ENCODE measurements around the gene CTXND1. TPM values are rescaled to one million over a fixed set of nuclear protein-coding genes. Genes with fewer than 3 reads are reported as not detected.
"Not testable (repeated sequence)": the region's sequence is repeated elsewhere in the genome, so short reads cannot be mapped to it uniquely, and the experiment has no call there.

The CTXND1 gene
- total RNA-seq, 4 donors from 2014 or later: 0.33 to 0.80 (median 0.56) TPM

GRCh38 chr15:80159811-80160569, 92.0 kb downstream of the CTXND1 start:
- DNase-seq (ENCODE audit: extremely low spot score): peak; percentile 90
- TF ChIP-seq EP300 (IDR thresholded peaks at IDR 0.05) (no peak), POLR2A (IDR thresholded peaks at IDR 0.05; ENCODE audit: low read depth) (no peak), POLR2AphosphoS5 (IDR thresholded peaks at IDR 0.05) (no peak)
- TF ChIP-seq, protein P1, sequence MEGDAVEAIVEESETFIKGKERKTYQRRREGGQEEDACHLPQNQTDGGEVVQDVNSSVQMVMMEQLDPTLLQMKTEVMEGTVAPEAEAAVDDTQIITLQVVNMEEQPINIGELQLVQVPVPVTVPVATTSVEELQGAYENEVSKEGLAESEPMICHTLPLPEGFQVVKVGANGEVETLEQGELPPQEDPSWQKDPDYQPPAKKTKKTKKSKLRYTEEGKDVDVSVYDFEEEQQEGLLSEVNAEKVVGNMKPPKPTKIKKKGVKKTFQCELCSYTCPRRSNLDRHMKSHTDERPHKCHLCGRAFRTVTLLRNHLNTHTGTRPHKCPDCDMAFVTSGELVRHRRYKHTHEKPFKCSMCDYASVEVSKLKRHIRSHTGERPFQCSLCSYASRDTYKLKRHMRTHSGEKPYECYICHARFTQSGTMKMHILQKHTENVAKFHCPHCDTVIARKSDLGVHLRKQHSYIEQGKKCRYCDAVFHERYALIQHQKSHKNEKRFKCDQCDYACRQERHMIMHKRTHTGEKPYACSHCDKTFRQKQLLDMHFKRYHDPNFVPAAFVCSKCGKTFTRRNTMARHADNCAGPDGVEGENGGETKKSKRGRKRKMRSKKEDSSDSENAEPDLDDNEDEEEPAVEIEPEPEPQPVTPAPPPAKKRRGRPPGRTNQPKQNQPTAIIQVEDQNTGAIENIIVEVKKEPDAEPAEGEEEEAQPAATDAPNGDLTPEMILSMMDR (IDR thresholded peaks at IDR 0.05): no peak
- intact Hi-C loops (cut with DNase I): no loop called here

GRCh38 chr15:80159301-80159700, 92.7 kb downstream of the CTXND1 start:
- TF ChIP-seq, protein P1 (IDR thresholded peaks at IDR 0.05): no peak
- no peak for TF ChIP-seq POLR2AphosphoS5 (IDR thresholded peaks at IDR 0.05)
- TF ChIP-seq EP300 (IDR thresholded peaks at IDR 0.05): no peak
- TF ChIP-seq POLR2A (IDR thresholded peaks at IDR 0.05; ENCODE audit: low read depth): no peak
- intact Hi-C loops (cut with DNase I): no loop called here
- WGBS: 78% methylated on average over 4 of the region's 5 CpGs

More at GRCh38 chr15:80159811-80160569, 92.0 kb downstream of the CTXND1 start:
- WGBS: 94% methylated on average over 9 of the region's 12 CpGs
- H3K4me1 ChIP-seq: peaks cover 0 to 17% (median 15%) of the 10 kb centered on the region in 4 donors
- no peak overlapping the region for H3K4me3 ChIP-seq
- no peaks in the 10 kb centered on the region for H3K9me3 ChIP-seq
- H3K27me3 ChIP-seq: no peaks in the 10 kb centered on the region
- peak overlapping the region in 1 of 4 donors; percentile 16 for H3K27ac ChIP-seq (replicated peaks in 1 of 4)
- H3K36me3 ChIP-seq: peaks cover 0 to 62% (median 47%) of the 10 kb centered on the region in 4 donors

GRCh38 chr15:80157215-80157614, 94.8 kb downstream of the CTXND1 start:
- Histone ChIP-seq H3K27ac (replicated peaks in 1 of 4) (no peak overlapping the region), H3K36me3 (peaks cover 0 to 35% (median 33%) of the 10 kb centered on the region in 4 donors), H3K4me3 (no peak overlapping the region), H3K27me3 (no peaks in the 10 kb centered on the region), H3K9me3 (no peaks in the 10 kb centered on the region), H3K4me1 (peaks cover 10 to 35% (median 32%) of the 10 kb centered on the region in 4 donors)
- DNase-seq (ENCODE audit: extremely low spot score): no peak
- intact Hi-C loops (cut with DNase I): no loop called here
- 96% methylated on average over 5 of the region's 5 CpGs for WGBS
- TF ChIP-seq POLR2A (IDR thresholded peaks at IDR 0.05; ENCODE audit: low read depth) (no peak), EP300 (IDR thresholded peaks at IDR 0.05) (no peak)
- TF ChIP-seq, protein P1 (IDR thresholded peaks at IDR 0.05): no peak

More at GRCh38 chr15:80159301-80159700, 92.7 kb downstream of the CTXND1 start:
- Histone ChIP-seq H3K4me1 (peaks cover 0 to 23% (median 19%) of the 10 kb centered on the region in 4 donors), H3K4me3 (no peak overlapping the region), H3K36me3 (peaks cover 0 to 55% (median 47%) of the 10 kb centered on the region in 4 donors), H3K27me3 (no peaks in the 10 kb centered on the region), H3K27ac (replicated peaks in 1 of 4) (no peak overlapping the region), H3K9me3 (no peaks in the 10 kb centered on the region)
- no peak for DNase-seq (ENCODE audit: extremely low spot score)

GRCh38 chr15:80156176-80156720, 95.8 kb downstream of the CTXND1 start:
- no peak for DNase-seq (ENCODE audit: extremely low spot score)
- WGBS: 92% methylated on average over 8 of the region's 8 CpGs
- no peak for TF ChIP-seq POLR2AphosphoS5 (IDR thresholded peaks at IDR 0.05)
- TF ChIP-seq EP300 (IDR thresholded peaks at IDR 0.05): no peak
- H3K4me1 ChIP-seq: peaks cover 10 to 45% (median 33%) of the 10 kb centered on the region in 4 donors
- no peak overlapping the region for H3K27ac ChIP-seq (replicated peaks in 1 of 4)
- peaks cover 0 to 27% (median 24%) of the 10 kb centered on the region in 4 donors for H3K36me3 ChIP-seq
- no peaks in the 10 kb centered on the region for H3K27me3 ChIP-seq
- no peaks in the 10 kb centered on the region for H3K9me3 ChIP-seq
- H3K4me3 ChIP-seq: no peak overlapping the region
- intact Hi-C loops (cut with DNase I): no loop called here

DNA sequence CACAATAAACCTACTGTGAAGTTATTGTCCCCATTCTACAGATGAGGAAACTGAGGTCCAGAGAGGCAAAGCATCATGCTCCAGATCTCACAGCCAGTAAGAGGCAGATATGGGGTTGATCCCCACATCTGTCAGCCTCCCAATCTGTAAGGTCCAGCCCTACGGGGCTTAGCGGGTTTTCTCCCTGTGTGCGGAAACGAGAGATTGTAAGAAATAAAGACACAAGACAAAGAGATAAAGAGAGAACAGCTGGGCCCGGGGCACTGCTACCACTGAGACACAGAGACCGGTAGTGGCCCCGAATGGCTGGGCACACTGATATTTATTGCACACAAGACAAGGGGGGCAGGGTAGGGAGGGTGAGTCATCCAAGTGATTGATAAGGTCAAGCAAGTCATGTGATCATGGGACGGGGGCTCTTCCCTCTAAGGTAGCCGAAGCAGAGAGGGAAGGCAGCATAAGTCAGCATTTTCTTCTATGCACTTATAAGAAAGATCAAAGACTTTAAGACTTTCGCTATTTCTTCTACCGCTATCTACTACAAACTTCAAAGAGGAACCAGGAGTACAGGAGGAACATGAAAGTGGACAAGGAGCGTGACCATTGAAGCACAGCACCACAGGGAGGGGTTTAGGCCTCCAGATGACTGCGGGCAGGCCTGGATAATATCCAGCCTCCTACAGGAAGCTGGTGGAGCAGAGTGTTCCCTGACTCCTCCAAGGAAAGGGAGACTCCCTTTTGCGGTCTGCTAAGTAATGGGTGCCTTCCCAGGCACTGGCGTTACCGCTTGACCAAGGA, 96.4 kb downstream of the CTXND1 start:
- Histone ChIP-seq H3K4me1 (peaks cover 10 to 40% (median 28%) of the 10 kb centered on the region in 4 donors), H3K27ac (replicated peaks in 1 of 4) (peak overlapping the region in 1 of 4 donors; percentile 6), H3K36me3 (peaks cover 0 to 22% (median 20%) of the 10 kb centered on the region in 4 donors)
- H3K4me3 ChIP-seq; DNase-seq (ENCODE audit: extremely low spot score); H3K27me3 ChIP-seq; H3K9me3 ChIP-seq; intact Hi-C loops (cut with DNase I): not testable (repeated sequence)
- 68% methylated on average over 16 of the region's 16 CpGs for WGBS

Measured in esophagus muscularis mucosa (tissue), 4 donors.